ENCODE measurements around the gene BABAM2. TPM values are rescaled to one million over a fixed set of nuclear protein-coding genes. Genes with fewer than 3 reads are reported as not detected.

Gene BABAM2
- total and polyA plus RNA-seq, 7 donors: 22.9 to 52.3 (median 25.2) TPM

- intact Hi-C loops (cut with DNase I): no loop called here
- 70 to 95% methylated on average over 1 of the region's 1 CpG for WGBS, 2 donors
- H3K9me3 ChIP-seq: peaks cover 0 to 1% (median 0%) of the 10 kb centered on the region in 4 donors
- no peaks in the 10 kb centered on the region for H3K36me3 ChIP-seq
- H3K27me3 ChIP-seq: no peaks in the 10 kb centered on the region
- no peak for DNase-seq
- H3K4me1 ChIP-seq: no peaks in the 10 kb centered on the region
- H3K4me3 ChIP-seq: no peak overlapping the region
- H3K27ac ChIP-seq: no peak overlapping the region
- no peak for TF ChIP-seq CTCF (IDR thresholded peaks at IDR 0.05)
- TF ChIP-seq POLR2A (IDR thresholded peaks at IDR 0.05): no peak
- TF ChIP-seq EP300 (IDR thresholded peaks at IDR 0.05): no peak
- no peak for TF ChIP-seq POLR2AphosphoS5 (IDR thresholded peaks at IDR 0.05)
These were observed 177.1 kb downstream of the BABAM2 start for GRCh38 chr2:28067602-28068001.

GRCh38 chr2:28068088-28068487 lies 177.6 kb downstream of the BABAM2 start:
- TF ChIP-seq POLR2AphosphoS5 (IDR thresholded peaks at IDR 0.05) (no peak), EP300 (IDR thresholded peaks at IDR 0.05) (no peak), POLR2A (IDR thresholded peaks at IDR 0.05) (no peak), CTCF (IDR thresholded peaks at IDR 0.05) (no peak)
- H3K4me3 ChIP-seq: no peak overlapping the region
- DNase-seq: no peak
- H3K36me3 ChIP-seq: no peaks in the 10 kb centered on the region
- H3K9me3 ChIP-seq: peaks cover 0 to 1% (median 0%) of the 10 kb centered on the region in 4 donors
- H3K27ac ChIP-seq: no peak overlapping the region
- 14 to 59% methylated on average over 2 of the region's 2 CpGs for WGBS, 2 donors
- no peaks in the 10 kb centered on the region for H3K4me1 ChIP-seq
- H3K27me3 ChIP-seq: no peaks in the 10 kb centered on the region
- intact Hi-C loops (cut with DNase I): no loop called here

GRCh38 chr2:28068527-28068926 lies 178.0 kb downstream of the BABAM2 start:
- H3K4me3 ChIP-seq: no peak overlapping the region
- H3K4me1 ChIP-seq: no peaks in the 10 kb centered on the region
- intact Hi-C loops (cut with DNase I): no loop called here
- no peaks in the 10 kb centered on the region for H3K36me3 ChIP-seq
- no peak for DNase-seq
- no peak overlapping the region for H3K27ac ChIP-seq
- no peaks in the 10 kb centered on the region for H3K27me3 ChIP-seq
- peaks cover 0 to 1% (median 0%) of the 10 kb centered on the region in 4 donors for H3K9me3 ChIP-seq
- TF ChIP-seq EP300 (IDR thresholded peaks at IDR 0.05): no peak
- 94 to 96% methylated on average over 5 of the region's 5 CpGs for WGBS, 2 donors

- no peak for TF ChIP-seq EP300 (IDR thresholded peaks at IDR 0.05)
- no peak for TF ChIP-seq POLR2A (IDR thresholded peaks at IDR 0.05)
- no peak for TF ChIP-seq CTCF (IDR thresholded peaks at IDR 0.05)
- no peak for TF ChIP-seq POLR2AphosphoS5 (IDR thresholded peaks at IDR 0.05)
- intact Hi-C loops (cut with DNase I): no loop called here
- Histone ChIP-seq H3K36me3 (no peaks in the 10 kb centered on the region), H3K27me3 (no peaks in the 10 kb centered on the region), H3K4me3 (no peak overlapping the region), H3K9me3 (peaks cover 0 to 1% (median 0%) of the 10 kb centered on the region in 4 donors), H3K27ac (no peak overlapping the region), H3K4me1 (no peaks in the 10 kb centered on the region)
- no peak for DNase-seq
- WGBS, 2 donors: 72 to 73% methylated on average over 5 of the region's 5 CpGs
These were observed 180.7 kb downstream of the BABAM2 start for GRCh38 chr2:28071221-28071620.

- H3K27ac ChIP-seq: no peak overlapping the region
- DNase-seq: no peak
- no peaks in the 10 kb centered on the region for H3K4me1 ChIP-seq
- WGBS, 2 donors: 90 to 99% methylated on average over 1 of the region's 1 CpG
- H3K27me3 ChIP-seq: no peaks in the 10 kb centered on the region
- no peak for TF ChIP-seq EP300 (IDR thresholded peaks at IDR 0.05)
- TF ChIP-seq CTCF (IDR thresholded peaks at IDR 0.05): no peak
- TF ChIP-seq POLR2A (IDR thresholded peaks at IDR 0.05): no peak
- no peak for TF ChIP-seq POLR2AphosphoS5 (IDR thresholded peaks at IDR 0.05)
- no peaks in the 10 kb centered on the region for H3K36me3 ChIP-seq
- H3K4me3 ChIP-seq: no peak overlapping the region
- intact Hi-C loops (cut with DNase I): no loop called here
- H3K9me3 ChIP-seq: peaks cover 0 to 1% (median 0%) of the 10 kb centered on the region in 4 donors
These were observed 183.6 kb downstream of the BABAM2 start for GRCh38 chr2:28074137-28074536.

Data from sigmoid colon (tissue), 7 donors.